Vagina (tissue), 2 donors: ENCODE results near the gene CCNQ.

ENCODE experiments used
- CTCF ChIP-seq, 3 experiments: fragments of 450-650 bp in 2 of 3; fragments of 200-600 bp in 1 of 3; sonication (generic) in 1 of 3; IDR thresholded peaks; one replicate each; pipeline ENCODE4 v1.5.1; 2017 to 2019; ENCODE audit warnings: antibody characterized with exemption in 3 of 3, mild to moderate bottlenecking in 2 of 3, moderate library complexity in 2 of 3
- POLR2A ChIP-seq, 2 donors: fragments of 450-650 bp; IDR thresholded peaks; one replicate each; pipeline ENCODE4 v1.6.1; 2017; ENCODE audit warnings: antibody characterized with exemption in 2 of 2, mild to moderate bottlenecking in 2 of 2, moderate library complexity in 2 of 2
- POLR2AphosphoS5 ChIP-seq, 2 donors: sonication (generic); formaldehyde crosslinking; IDR thresholded peaks; one replicate each; pipeline ENCODE4 v1.9.0; 2017; ENCODE audit warnings: antibody characterized with exemption in 2 of 2, mild to moderate bottlenecking in 2 of 2, low read depth in 1 of 2; ENCODE audit not compliant: insufficient read depth in 1 of 2

DNA sequence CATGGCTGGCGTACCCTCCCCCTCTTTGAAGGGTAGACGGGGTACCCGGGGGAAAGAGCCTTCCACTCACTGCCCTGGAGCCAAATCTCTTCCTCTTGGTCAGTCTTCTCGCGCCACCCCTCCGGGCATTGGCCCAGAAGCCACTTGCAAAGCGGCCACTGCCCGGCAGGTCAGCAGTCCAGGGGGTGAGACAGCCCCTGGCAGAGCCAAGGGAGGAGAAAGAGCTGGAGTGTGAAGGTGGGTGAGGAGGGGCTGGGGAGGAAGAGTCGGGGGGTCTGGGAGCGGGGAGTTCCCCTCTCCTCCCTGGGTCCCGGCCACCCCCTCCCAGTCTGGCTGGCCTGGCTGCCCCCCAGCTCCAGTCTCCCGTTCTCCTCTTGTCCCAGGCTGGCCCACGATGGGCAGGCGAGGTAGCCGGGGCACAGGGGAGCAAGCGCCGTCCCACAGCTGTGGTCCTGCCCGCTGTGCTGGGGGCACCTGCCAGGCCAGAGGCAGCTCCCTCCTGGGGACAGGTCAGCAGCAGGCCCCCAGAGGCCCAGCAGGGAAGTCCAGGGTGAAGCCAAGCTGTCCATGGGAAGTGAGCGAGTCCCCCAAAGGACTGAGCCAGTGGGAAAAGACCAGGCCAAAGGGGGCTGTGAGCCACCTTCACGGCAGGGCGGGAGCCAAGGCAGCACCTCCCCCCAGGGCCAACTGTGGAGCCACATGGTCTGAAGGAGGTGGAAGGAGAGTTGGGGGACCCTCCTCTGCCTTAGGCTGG, 26.5 kb upstream of the CCNQ start:
- TF ChIP-seq POLR2AphosphoS5 (IDR thresholded peaks at IDR 0.05; ENCODE audit: insufficient read depth in 1 of 2, low read depth in 1 of 2) (no peak), CTCF (IDR thresholded peaks at IDR 0.05) (no peak), POLR2A (IDR thresholded peaks at IDR 0.05) (no peak)
